ENCODE measurements around the gene TBL3.

- no peak for TF ChIP-seq NR2C2 (CRISPR knock-in tag; IDR thresholded peaks at IDR 0.05)
- no peak for TF ChIP-seq CTCF (IDR thresholded peaks at IDR 0.05)
- TF ChIP-seq FOXK1 (CRISPR knock-in tag; IDR thresholded peaks at IDR 0.05) = no peak
Observed at GRCh38 chr16:1968146-1968953, 3.5 kb upstream of the TBL3 start.
